22Rv1 (cell line): Measurements from ENCODE around the gene RFX7.

Source experiments
- CTCF ChIP-seq: fragments of 450-650 bp; IDR thresholded peaks from 2 replicates; pipeline ENCODE4 v1.5.1; 2017; ENCODE audit warnings: mild to moderate bottlenecking
- ZFX ChIP-seq: fragments of 450-650 bp; IDR thresholded peaks from 2 replicates; pipeline ENCODE4 v1.6.1; 2017; ENCODE audit warnings: antibody characterized with exemption, borderline replicate concordance

- no peak for TF ChIP-seq CTCF
- TF ChIP-seq ZFX, result no peak
Observed at GRCh38 chr15:56232058-56232457, 11.6 kb downstream of the RFX7 start.
